HG02571 (cell line): ENCODE measurements around the gene PPP6C.
"Not testable (repeated sequence)": the region's sequence is repeated elsewhere in the genome, so short reads cannot be mapped to it uniquely, and the experiment has no call there.

Source experiments
- ATAC-seq: cut with Tn5 transposase; IDR thresholded peaks from one replicate; pipeline ENCODE4 v1.9.1; 2021; ENCODE audit warnings: mild to moderate bottlenecking, moderate library complexity; ENCODE audit not compliant: unreplicated experiment

PPP6C gene

GRCh38 chr9:125142560-125143376 lies 46.8 kb downstream of the PPP6C start:
- ATAC-seq = no peak

- ATAC-seq = no peak
Measured at GRCh38 chr9:125141751-125142150, 47.9 kb downstream of the PPP6C start.

GRCh38 chr9:125141251-125141650 lies 48.4 kb downstream of the PPP6C start:
- ATAC-seq = no peak

- ATAC-seq = no peak
Measured at GRCh38 chr9:125140576-125140975, 49.0 kb downstream of the PPP6C start.

GRCh38 chr9:125137200-125137599 lies 52.4 kb downstream of the PPP6C start:
- ATAC-seq = no peak

GRCh38 chr9:125134976-125135375 lies 54.6 kb downstream of the PPP6C start:
- ATAC-seq = no peak

GRCh38 chr9:125133403-125134329 lies 55.9 kb downstream of the PPP6C start:
- no peak for ATAC-seq

- no peak for ATAC-seq
Measured at GRCh38 chr9:125131778-125132177, 57.8 kb downstream of the PPP6C start.

GRCh38 chr9:125126019-125126746 lies 63.4 kb downstream of the PPP6C start:
- ATAC-seq = peak; percentile 69

- no peak for ATAC-seq
Measured at GRCh38 chr9:125125523-125125922, 64.1 kb downstream of the PPP6C start.

- no peak for ATAC-seq
Measured at GRCh38 chr9:125121146-125121545, 68.5 kb downstream of the PPP6C start.

- ATAC-seq = no peak
Measured at GRCh38 chr9:125119643-125120286, 69.8 kb downstream of the PPP6C start.

- ATAC-seq = not testable (repeated sequence)
Measured at GRCh38 chr9:125118696-125119095, 70.9 kb downstream of the PPP6C start.

- ATAC-seq = not testable (repeated sequence)
Measured at GRCh38 chr9:125114503-125114902, 75.1 kb downstream of the PPP6C start.

GRCh38 chr9:125110464-125110863 lies 79.1 kb downstream of the PPP6C start:
- no peak for ATAC-seq

GRCh38 chr9:125108541-125108940 lies 81.1 kb downstream of the PPP6C start:
- not testable (repeated sequence) for ATAC-seq

GRCh38 chr9:125106285-125106893 lies 83.2 kb downstream of the PPP6C start:
- no peak for ATAC-seq

GRCh38 chr9:125103770-125104460 lies 85.7 kb downstream of the PPP6C start:
- ATAC-seq = no peak

- no peak for ATAC-seq
Measured at GRCh38 chr9:125103021-125103420, 86.6 kb downstream of the PPP6C start.

- no peak for ATAC-seq
Measured at GRCh38 chr9:125100822-125101221, 88.8 kb downstream of the PPP6C start.
